8988T (cell line): ENCODE results near the gene CD48.

Experiments used
- DNase-seq: peaks from one replicate; pipeline ENCODE4 v3.0.0; 2011

The CD48 gene

DNA sequence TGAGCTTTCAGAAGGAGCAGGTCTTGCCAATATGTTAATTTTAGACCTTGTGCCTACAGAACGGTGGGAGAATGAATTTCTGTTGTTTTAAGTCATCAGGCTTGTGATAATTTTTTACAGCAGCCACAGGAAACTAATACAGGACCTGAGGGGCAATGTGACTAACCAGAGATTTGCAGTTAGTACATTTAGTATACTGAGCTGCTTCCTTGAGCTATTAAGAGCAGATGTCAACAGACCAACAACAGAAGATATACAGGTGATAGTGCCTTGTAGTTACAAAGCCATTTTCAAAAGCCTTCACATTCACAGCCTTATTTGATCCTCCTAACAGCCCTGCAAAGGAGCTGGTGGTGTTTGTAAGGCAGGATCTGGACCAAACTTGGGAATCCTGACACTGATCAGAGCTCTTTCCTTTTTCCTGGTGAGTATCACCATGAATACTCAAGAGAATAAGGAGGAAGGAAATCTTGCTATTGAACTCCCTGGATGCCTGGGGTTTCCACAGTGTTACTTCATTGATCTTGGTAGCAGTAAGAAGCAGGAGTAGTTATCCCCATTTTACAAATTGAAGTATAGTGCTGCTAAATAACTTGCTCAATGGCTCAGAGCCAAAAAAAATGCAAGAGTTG lies 60.1 kb downstream of the CD48 start:
- no peak for DNase-seq

DNA sequence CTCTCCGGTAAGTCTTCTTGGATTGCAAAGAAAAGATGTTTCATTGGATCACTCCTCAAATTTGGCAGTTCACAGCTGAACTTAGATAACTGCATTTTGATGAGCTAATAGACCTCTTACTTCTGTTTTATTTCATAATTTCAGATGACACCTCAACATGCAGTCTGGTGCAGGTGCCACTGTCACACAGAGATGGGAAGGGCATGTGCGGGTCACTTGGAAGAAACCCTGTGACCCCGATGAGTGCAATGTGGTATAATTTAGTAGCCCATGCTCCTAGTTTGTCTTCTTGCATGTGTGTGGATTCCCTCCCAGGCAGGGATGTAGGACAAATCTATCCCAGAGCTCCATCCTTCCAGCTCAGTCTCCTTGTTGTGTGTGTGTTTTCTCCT lies 64.3 kb downstream of the CD48 start:
- no peak for DNase-seq

DNA sequence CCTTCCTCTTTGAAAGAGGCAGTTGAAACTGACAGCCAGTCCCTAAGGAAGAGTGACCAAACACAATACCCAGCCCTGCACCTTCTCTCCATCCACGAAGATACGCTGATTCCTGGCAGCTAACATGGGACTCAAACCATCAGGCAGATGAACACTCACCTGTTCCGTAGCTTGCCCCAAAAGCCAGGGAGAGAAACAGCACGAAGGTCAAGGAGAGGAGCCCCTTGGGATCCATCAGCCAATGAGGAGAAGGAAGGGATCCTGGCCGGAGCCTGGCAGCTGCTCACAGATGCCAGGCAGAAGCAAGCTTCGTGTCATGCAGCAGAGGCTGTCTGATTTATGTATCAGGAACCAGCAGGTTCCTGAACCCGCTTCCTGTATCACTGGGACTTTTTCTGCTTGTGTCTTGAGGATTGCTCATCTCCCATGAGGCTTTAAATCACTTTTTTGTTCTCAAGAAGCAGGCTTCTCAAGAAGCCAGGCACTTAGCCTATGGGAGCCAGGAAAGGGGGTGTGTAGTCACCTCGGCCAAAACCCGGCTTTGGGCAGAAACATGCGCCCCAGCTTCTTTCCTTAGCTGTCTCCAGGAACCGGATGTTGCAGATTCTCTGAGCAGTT lies 64.8 kb downstream of the CD48 start, which contains the start of gene SLAMF1:
SLAMF1 (minus strand) TSS at position 334 of the 618 bp plus-strand sequence; CDS start at position 235, 99 bp downstream.
- no peak for DNase-seq

DNA sequence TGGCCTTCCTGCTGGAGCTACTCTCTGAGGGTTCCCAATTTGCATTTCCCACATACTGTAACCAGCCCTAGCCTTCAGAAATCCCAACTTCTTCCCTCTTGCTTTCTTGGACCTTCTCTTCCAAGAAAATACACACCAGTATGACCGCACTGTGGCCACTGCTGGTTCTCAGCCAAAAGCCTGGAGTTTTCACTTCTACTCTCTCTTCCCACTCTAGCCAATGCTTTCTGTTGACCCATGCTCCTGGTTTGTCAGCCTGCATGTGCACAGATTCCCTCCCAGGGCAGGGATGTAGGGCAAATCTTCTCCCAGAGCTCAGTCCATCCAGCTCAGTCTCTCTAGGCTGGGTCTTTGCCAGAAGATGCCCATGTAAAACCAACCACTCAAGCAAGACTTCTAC lies 65.4 kb downstream of the CD48 start:
- DNase-seq = no peak

DNA sequence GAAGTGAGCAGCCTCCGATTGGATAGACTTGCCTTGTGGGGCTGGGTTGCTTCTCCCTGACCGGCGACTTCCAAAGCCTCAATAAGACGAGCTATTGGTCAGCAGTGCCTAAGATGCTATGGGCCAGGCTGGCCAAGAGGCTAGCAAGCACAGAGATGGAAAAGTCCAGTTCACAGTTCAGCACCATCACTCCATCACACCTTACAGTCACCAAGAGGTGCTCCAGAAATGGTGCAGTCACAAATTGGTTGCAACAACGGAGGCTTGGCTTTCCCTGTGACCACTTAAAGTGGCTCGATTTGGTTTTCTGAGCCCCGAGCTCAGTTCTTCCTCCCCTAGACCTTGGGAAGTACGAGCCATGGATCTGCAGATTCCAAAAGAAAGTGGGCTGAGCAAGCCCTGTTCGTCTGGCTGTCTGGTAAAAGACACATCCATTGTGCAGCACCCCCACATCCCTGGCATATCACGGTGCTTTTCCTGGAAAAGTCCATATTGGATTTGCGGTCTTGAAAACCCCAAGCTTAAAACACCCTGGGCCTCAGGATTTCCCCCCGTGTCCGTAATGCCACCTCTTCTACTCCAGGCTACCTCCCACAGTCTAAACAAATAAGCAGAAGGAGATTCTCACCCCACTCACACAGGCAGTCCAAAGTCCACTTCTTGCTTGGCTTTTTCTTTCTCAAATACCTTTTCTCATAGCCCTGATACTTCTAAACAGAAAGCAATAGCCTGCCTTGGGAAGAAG lies 66.1 kb downstream of the CD48 start:
- DNase-seq = no peak

DNA sequence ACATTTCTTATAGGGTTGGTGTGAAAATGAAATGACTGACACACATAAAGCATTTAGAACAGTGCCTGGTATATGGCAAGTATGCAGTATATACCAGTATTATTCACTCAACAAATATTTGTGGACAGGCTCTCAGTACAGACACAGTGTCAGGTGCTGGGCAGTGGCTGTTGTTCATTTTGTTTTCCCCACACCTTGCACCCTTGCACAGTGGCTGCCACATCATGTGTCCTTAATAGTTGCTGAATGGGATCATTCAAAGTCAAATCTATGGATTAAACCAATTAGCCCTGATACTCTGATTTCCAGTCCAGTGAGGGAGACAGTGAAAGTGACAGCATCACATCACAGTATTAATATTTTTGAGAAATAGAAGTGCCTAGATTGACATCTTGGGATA lies 67.2 kb downstream of the CD48 start:
- no peak for DNase-seq

DNA sequence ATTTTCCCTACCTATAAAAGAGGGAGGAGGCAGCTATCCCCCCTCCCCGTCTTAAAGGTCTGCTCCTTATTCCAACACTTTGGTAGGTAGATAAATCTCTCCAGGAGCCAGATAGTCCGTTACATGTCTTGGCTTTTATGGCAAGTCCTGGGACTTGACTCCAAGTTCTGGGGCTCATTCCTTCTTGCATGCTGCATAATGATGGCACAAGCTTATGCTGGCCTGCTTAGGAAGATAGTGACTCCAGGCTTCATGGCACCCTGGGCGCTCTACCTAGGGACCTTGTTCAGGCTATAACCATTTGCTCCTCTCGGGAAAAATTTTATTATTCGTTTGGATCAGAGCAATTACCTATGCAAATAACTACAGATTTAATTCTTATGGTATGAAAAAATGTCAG lies 68.5 kb downstream of the CD48 start:
- DNase-seq = no peak

DNA sequence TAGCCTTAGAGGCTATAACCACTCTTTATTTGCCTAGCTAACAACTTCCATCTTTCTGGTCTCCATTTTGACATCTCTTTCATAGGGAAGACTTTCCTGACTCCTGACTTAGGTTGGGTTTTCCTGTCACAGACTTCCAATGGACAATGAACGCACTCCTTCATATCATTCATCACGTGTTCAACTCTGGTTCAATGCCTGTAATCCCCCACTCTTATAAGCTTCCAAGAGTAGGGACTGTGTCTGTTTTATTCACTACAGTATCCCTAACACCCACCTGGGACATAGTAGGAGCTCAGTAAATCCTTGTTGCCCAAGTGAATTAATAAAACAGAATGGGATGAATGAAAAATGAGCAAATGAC lies 69.4 kb downstream of the CD48 start:
- DNase-seq = no peak

DNA sequence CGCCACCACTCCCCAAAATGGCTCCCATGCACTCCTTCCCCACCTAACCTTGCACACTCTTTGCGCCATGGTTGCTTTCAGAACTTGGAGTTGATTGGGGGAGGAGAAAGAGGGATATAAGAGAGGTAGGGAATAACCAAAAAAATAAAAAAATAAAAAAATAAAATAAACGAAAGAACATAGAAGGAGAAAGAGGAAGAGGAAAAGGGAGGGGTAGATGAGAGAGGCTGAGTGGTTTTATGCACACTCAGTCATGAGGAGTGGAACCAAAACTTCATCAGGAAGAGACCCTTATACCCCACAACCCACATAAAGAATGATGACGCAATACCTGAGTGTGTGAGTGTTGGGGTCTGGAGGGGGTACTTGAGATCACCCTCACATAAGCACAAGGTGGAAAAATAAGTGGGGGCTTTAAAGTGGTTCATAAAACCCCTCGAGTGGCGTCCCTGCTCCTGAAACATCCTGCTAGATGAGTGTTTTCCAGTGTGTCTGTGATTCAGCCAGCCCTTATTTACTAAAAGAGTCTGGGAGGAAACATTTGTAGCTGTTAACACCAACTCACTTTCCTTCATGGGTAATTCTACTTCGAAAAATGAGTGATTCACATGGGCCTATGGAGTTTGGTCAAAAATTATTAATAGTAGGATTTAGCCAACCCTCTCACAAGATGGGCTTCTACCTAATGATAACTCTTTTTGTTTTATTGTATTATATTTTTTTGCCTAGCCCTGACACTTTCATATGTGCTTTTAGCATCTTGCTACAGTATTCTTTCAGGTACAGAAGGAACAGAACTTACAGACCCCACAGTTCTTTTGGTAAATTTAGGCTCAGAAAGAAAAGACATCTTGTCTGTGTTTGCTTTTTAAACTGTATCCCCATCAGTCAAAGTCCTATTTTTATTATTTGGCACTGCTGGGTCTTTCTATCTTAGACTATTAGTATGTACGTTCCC lies 70.0 kb downstream of the CD48 start:
- no peak for DNase-seq

DNA sequence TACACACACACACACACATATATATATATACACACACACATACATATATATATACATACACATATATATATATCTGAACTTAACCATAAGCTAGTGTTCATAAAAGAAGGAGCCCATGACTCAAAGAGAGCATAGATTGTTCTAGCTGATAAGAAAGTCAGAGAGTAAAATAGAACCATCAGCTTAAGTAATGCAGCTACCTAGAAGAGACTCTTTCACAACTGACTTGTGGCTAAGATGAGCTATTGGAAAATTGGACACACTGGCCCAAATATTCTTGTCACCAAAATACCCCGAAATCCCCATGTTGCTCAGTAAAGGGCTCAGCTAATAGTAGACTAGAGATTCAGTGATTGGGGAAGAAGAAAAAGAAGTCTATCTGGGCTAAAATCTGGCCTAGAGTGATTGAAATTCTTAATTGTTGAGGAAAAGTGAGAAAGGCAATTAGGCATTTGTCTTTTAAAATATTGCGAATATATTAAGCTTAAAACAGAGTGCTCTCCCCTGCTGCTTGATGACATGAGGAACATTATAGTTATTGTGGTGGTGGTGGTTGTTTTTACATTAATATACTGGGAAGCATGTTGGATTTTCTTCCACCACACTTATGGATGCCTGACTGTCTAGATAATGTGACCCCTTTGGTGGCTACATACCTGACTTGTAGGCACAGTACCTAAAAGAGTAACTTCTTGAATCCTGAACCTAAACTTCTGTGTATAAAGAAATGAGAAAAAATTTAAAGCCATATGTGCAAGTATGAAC lies 71.1 kb downstream of the CD48 start:
- no peak for DNase-seq

DNA sequence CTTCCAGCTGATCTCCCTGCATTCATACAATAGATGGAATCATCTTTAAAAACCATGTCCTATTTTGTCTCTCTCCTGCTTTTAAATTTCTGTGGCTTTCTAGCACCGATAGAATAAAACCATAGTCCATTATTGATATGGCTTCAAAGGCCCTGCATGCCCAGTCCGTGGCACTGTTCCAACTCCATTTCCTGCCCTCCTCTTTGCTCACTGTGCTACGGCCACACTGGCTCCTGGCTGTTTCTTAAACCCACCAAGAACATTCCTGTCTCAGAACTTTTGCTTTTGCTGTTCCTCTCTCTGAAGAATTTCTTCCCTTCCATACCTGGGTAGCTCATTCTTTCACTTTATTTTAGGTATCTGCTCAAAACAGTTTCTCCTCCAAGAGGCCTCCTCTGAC lies 72.0 kb downstream of the CD48 start:
- DNase-seq = no peak

DNA sequence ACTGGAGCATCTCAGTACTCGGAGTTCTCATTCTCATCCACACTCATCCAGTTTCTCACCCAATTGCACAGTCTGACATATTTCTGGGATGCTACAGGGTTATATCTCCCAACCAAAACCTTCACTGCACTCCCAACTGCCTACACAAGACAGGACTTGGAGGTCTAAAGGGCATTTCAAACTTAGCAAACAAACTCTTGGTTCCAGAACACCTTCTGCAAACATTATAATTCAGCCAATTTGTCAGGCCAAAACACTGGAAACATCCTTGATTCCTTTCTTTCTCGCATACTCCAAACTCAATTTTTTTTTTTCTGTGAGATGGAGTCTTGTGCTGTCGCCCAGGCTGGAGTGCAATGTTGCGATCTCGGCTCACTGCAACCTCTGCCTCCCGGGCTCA lies 72.7 kb downstream of the CD48 start:
- no peak for DNase-seq

DNA sequence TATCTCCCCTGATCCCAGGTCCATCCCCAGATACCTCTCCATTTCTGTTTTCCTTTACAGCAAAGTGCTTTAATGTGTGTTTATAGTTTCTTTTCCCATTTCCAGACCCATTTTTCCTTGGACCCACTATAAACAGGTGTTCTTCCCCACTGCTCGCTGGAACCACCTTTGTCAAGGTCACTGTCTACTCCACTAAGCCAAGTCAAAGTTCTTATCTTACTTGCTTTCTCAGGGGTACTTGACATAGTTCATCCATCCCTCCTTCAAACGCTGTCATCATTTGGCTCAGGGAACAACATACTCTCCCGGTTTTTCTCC lies 73.1 kb downstream of the CD48 start:
- DNase-seq = no peak

DNA sequence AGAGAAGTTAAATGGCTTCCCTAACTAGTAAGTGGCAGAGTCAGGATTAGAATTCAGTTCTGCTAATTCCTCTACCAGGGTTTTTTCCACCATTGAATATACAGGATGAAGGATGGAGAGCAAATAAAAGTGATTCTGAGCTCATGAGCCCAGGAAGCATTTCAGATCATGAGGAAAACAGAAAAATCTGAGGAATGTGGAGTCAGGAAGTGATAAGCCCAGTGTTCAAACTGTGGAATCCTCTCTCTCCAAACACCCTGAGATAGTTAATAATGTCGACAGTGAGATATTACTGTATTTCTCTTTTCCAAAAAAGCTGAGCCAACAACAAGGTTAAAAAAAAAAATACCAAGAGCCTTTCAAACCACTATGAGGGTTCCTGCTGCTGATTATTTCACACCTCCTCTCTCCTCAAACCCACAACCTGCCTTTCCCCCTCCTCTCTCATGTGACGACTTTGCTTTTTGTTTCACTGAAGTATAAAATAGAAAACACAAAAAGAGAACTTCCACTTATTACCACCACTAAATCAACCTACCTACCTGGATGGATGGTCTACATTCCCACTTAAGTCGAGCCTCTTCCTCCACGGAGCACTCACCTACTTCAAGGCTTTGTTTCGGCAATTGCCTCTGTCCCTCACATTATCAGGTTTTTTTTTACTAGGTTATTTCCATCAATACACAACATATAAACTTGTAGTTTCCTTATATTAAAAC lies 73.6 kb downstream of the CD48 start:
- no peak for DNase-seq

DNA sequence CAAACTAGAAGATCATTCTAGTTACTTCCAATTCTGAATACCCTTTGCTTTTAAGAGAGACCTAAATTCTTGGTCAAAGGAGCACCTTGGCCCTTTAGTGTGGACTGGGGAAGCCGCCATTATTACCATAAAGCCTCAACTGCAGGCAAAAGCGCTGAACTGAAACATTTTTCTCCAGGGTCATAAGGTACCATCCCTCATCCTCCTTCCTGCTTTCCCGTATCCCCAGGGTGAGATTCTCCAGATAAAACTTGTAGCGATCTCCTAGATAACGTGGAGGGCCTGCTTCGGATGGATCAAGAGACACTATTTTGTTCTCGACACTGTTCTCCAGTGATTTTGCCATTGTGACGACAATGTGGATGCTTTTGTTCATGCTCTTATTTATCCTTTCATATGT lies 74.6 kb downstream of the CD48 start:
- no peak for DNase-seq

DNA sequence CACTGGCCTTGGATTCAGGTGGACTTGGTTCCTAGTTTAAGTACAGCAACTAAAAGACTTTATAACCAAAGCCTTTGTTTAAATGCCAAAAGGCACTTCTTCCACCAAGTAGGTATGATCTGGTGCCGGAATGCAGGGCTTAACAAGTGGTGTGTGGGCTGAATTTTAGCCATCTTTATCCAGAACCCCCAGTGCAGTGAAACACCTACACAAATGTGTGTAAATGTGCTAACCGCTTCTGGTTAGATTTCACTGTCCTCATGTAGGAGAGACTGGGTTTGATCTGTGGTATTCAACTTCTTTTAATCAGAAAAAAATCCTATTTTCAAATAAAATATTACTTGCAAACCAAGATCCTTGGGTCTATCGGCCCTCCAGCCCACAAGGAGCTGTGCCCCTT lies 75.1 kb downstream of the CD48 start:
- DNase-seq = no peak

DNA sequence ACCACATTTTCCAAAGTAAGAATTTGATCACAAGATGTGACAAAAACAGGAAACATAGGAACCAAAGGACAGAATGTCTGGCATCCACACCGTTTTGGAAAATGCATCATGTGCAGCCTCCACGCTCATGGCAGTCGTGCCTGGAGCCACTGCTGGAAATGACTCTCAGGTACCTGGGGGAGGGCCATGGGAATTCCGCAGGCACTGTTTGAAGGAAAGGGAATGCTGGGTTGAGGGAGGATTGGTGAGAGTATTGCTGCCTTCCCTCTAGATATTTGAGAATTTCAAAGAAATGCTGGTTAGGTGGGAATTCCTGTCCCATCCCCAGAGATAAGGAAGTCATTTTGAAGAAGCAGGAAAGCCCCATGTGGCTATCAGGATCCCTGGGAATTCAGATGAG lies 75.5 kb downstream of the CD48 start:
- DNase-seq = no peak

DNA sequence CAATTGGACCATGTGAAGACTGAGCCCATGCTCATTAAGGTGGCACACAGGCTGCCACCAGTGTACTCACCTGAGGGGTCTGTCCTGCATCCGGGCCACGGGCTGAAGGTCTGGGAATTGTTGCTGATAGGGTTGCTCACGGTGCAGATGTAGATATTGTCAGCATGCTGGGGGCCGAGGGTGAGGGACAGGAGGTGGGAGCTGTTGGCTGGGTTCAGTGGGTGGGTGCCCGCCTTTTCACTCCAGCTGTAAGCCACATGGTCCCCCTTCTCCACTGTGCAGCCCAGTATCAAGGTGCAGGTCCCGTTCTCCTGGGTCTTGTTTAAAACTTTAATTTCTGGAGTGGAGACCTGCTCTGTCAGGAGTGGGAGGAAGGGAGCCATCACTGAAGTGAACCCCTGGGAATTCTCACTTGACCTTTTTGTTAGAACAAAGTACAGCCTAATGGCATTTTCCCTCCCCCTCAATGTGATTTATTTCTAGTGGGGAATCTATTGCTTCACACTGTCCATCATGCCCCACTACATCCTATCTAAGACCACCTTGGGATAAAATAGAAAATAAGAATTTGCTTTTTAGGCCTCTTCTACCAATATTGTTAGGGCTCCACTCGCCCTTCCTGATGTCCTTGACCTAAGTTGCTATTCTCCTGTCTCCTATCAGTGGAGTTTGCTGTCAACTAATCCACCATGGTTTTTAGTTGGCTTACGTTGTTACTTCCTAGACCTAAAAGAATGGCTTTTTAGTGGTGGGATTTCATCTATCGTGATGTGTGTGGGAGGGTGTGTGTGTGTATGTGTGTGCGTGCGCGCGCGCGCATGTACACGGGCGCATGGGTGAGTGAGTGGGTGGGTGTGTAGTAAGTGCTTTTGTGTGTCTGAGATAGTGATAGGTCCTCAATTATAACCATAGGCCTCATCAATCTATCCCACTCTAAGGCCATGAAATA lies 76.8 kb downstream of the CD48 start:
- no peak for DNase-seq

DNA sequence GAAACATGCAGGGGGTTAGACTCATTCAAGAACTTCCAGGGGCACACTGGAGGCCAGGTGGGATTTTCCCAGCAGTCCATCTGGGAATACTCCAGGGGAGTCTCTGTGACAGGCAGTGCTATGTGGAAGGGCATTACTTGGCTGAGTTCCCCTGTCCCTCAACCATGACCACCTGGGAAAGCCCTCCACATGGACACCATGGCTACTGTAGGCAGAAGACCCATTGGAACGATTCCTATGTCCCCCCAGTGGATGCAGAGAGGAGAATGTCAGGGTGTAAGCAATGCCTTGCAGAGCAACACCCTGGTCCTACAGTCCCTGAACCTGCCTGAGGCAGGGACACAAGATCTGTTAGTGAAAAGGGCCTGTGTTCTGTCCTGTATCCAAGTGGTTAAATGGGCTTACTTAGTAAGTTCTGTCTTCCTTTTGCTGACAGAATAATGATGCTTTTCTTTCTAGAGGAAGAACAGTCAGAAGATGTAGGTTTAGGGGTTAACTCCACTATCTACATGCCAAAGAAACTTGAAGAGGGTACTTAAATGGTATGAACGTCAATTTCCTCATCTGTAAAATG lies 78.2 kb downstream of the CD48 start:
- DNase-seq = no peak

DNA sequence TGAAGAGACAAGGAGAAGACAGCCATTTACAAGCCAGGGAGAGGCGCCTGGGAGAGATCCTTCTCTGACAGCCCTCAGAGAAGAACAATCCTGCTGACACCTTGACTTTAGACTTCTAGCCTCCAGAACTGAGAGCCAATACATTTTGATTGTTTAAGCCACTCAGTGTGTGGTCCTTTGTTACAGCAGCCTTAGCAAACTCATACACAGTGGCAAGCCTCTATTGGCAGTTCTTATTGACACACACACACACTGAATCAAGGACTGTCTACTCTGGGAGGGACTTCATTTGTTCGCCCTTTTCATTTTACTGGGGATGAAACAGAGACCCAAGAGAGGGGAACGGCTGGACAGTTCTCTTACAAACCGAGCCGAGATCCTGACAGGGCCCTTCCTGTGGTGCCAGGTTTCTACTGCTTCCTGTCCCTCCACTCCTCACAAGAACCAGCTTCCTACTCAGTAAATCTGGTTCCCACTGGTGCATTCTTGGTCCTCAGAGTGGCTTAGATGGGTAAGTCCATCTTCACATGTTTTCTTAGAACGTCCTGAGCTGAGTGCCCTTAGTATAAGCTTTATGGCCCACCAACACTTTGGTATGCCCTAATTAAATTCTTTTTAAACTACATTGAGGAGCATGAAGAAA lies 79.5 kb downstream of the CD48 start:
- DNase-seq = no peak
